HepG2 (cell line): ENCODE results near the gene ACVRL1. TPM values are rescaled to one million over a fixed set of nuclear protein-coding genes. Genes with fewer than 3 reads are reported as not detected.

Experiments used
- ATAC-seq: fragments of 200-7000 bp; cut with Tn5 transposase; 3 replicates; pipeline ENCODE4 v1.9.1; 2020; ENCODE audit warnings: mild to moderate bottlenecking, moderate library complexity
- BruUV-seq: library from RNA; stranded (reverse); fragments of 400-500 nt; replicated peaks from 2 replicates; lab custom pipeline; 2021; lab: Mats Ljungman, UMichigan
- CTCF ChIA-PET: fragments of 300-600 bp; formaldehyde crosslinking; extraction: SDS; loops from one replicate; lab custom pipeline; 2021; ENCODE audit warnings: low total read pairs, inconsistent platforms, low intra/inter-chr PET ratio; lab: Yijun Ruan, JAX
- POLR2A ChIA-PET: fragments of 350-600 bp; sonication (Branson Sonifier 250); formaldehyde crosslinking; loops from one replicate; lab custom pipeline; 2020; ENCODE audit warnings: antibody characterized with exemption, inconsistent platforms; lab: Yijun Ruan, JAX
- DNase-seq: peaks from one replicate; pipeline ENCODE4 v3.0.0-alpha.2; 2015; ENCODE audit warnings: low spot score
- FAIRE-seq: peaks from 3 replicates; lab custom pipeline; 2011; peaks lifted over from hg19 to GRCh38; lab: Jason Lieb, UNC
- H2AFZ ChIP-seq: one replicate; pipeline ENCODE4 v1.6.1; 2011; ENCODE audit warnings: low read length, inconsistent platforms
- H3K27ac ChIP-seq: fragments of 300-600 bp; 3 replicates; pipeline ENCODE4 v1.8.0; 2011; ENCODE audit warnings: mixed run types, mild to moderate bottlenecking, mixed read lengths, low read length, inconsistent platforms; ENCODE audit not compliant: insufficient read depth; ENCODE audit errors: extremely low read length
- H3K27me3 ChIP-seq, 2 experiments: fragments of 200-600 bp in 1 of 2; 2 replicates in 1 of 2; 3 replicates in 1 of 2; pipeline versions ENCODE4 v1.6.0 to v1.8.0; 2011; ENCODE audit warnings: low read length in 2 of 2, mild to moderate bottlenecking in 2 of 2, moderate library complexity in 2 of 2, inconsistent platforms in 1 of 2; ENCODE audit not compliant: insufficient read depth in 2 of 2, control insufficient read depth in 1 of 2
- H3K36me3 ChIP-seq, 2 experiments: fragments of 200-600 bp in 1 of 2; replicated peaks in 1 of 2; 2 replicates in 1 of 2; 3 replicates in 1 of 2; pipeline versions ENCODE4 v1.5.1 to v1.8.0; 2011; ENCODE audit warnings: low read length in 2 of 2, inconsistent platforms in 1 of 2; ENCODE audit not compliant: insufficient read depth in 2 of 2, control insufficient read depth in 1 of 2
- H3K4me1 ChIP-seq: 2 replicates; pipeline ENCODE4 v1.5.1; 2012; ENCODE audit warnings: low read length, inconsistent platforms; ENCODE audit not compliant: insufficient read depth
- H3K4me2 ChIP-seq: 2 replicates; pipeline ENCODE4 v1.6.0; 2011; ENCODE audit warnings: low read depth, low read length, inconsistent platforms
- H3K4me3 ChIP-seq, 3 experiments: fragments of 200-600 bp in 1 of 3; sonication (generic), shearing (Covaris generic) in 1 of 3; replicated peaks in 1 of 3; 2 replicates each; pipeline ENCODE4 v1.5.1; 2011 to 2016; ENCODE audit warnings: low read length in 3 of 3, inconsistent platforms in 2 of 3, low read depth in 2 of 3, mild to moderate bottlenecking in 2 of 3, control low read depth in 1 of 3, mixed read lengths in 1 of 3; ENCODE audit not compliant: insufficient read depth in 1 of 3
- H3K79me2 ChIP-seq: one replicate; pipeline ENCODE4 v1.6.1; 2011; ENCODE audit warnings: low read length, inconsistent platforms; ENCODE audit not compliant: insufficient read depth
- H3K9ac ChIP-seq: 2 replicates; pipeline ENCODE4 v1.6.0; 2011; ENCODE audit warnings: mild to moderate bottlenecking, low read depth, low read length, inconsistent platforms; ENCODE audit not compliant: insufficient read depth
- H3K9me3 ChIP-seq: 2 replicates; pipeline ENCODE4 v1.5.1; 2012; ENCODE audit warnings: mild to moderate bottlenecking, low read length
- H4K20me1 ChIP-seq: 2 replicates; pipeline ENCODE4 v1.6.0; 2011; ENCODE audit warnings: inconsistent platforms, mild to moderate bottlenecking, low read length, moderate library complexity; ENCODE audit not compliant: insufficient read depth
- PHB2 ChIP-seq: fragments of 450-650 bp; IDR thresholded peaks from 2 replicates; pipeline ENCODE4 v1.6.1; 2018; ENCODE audit not compliant: partially characterized antibody
- REXO4 ChIP-seq: sonication (generic); formaldehyde crosslinking; IDR thresholded peaks from 2 replicates; pipeline ENCODE4 v1.8.0; 2022; ENCODE audit warnings: missing genetic modification reagents, mild to moderate bottlenecking, borderline replicate concordance
- TFDP2 ChIP-seq: sonication (generic); formaldehyde crosslinking; IDR thresholded peaks from 2 replicates; pipeline ENCODE4 v1.4.0; 2020; ENCODE audit warnings: missing genetic modification reagents
- ZBTB3 ChIP-seq: sonication (generic); formaldehyde crosslinking; IDR thresholded peaks from 2 replicates; pipeline ENCODE4 v1.4.0; 2020; ENCODE audit warnings: low read depth, mild to moderate bottlenecking, moderate library complexity, missing genetic modification reagents, borderline replicate concordance
- WGBS: methylation state at CpG from one replicate; pipeline ENCODE4 v1.1.6; 2017; ENCODE audit warnings: low lambda C conversion rate; 5-methylcytosine and 5-hydroxymethylcytosine counted together
- in situ Hi-C: cut with HindIII; loops from 2 replicates; pipeline ENCODE4 v1.10.0; 2017; ENCODE audit warnings: low pct_unique_long_range_greater_than_20kb; ENCODE audit not compliant: extremely low pct_ligation_motif_present
- intact Hi-C: fragments of 100-400 bp; cut with micrococcal nuclease; formaldehyde crosslinking; loops from one replicate; pipeline ENCODE4 v1.10.0; 2022; ENCODE audit not compliant: unreplicated experiment
- polyA plus RNA-seq, 8 experiments: library from polyadenylated mRNA; depleted of rRNA in 3 of 8; stranded (reverse) in 7 of 8; unstranded in 1 of 8; fragments of >200 nt; fragmentation: Illumina TruSeq in 4 of 8; extraction: Trizol in 4 of 8; gene quantifications; 2 replicates each; pipeline versions ENCODE4 v1.2.1 to v1.2.3, GENCODE V29; 2011 to 2016; ENCODE audit warnings: low read depth in 4 of 8, missing spikeins in 1 of 8, mixed read lengths in 1 of 8; ENCODE audit not compliant: insufficient read depth in 1 of 8
- total RNA-seq, 5 experiments: library from RNA; depleted of rRNA; stranded (reverse); fragments of >200 nt; fragmentation: Illumina TruSeq; extraction: Trizol; gene quantifications; 2 replicates each; pipeline ENCODE4 v1.2.3, GENCODE V29; 2016; ENCODE audit warnings: low read depth in 1 of 5

Gene ACVRL1
- total and polyA plus RNA-seq, 2 of the 13 experiments (the other 11 are each of a cell fraction or from before 2014, with no cell fraction given), result not detected

GRCh38 chr12:51896236-51896635 lies 11.1 kb upstream of the ACVRL1 start:
- Histone ChIP-seq H4K20me1 (no peaks in the 10 kb centered on the region), H3K4me2 (no peak overlapping the region), H3K4me3 (no peak overlapping the region), H3K36me3 (no peaks in the 10 kb centered on the region), H3K9me3 (no peaks in the 10 kb centered on the region), H3K4me1 (peaks cover 5% of the 10 kb centered on the region; the same call in 1 of the 2 replicates), H3K27me3 (peaks cover 0 to 25% of the 10 kb centered on the region in 2 experiments; a peak in 4 of 5 replicates), H3K9ac (no peak overlapping the region), H3K79me2 (no peaks in the 10 kb centered on the region), H2AFZ (no peak overlapping the region), H3K27ac (no peak overlapping the region)
- TF ChIP-seq REXO4 (CRISPR knock-in tag), result no peak
- TF ChIP-seq ZBTB3 (CRISPR knock-in tag), result no peak
- WGBS, result 3% methylated on average over 3 of the region's 3 CpGs
- FAIRE-seq (no peak), ATAC-seq (no peak), DNase-seq (no peak)
- CTCF ChIA-PET, result interaction anchor here (2.2 kb wide), 1 partner anchor 84 kb away, joined by 16 read pairs; no protein-coding TSS in a partner anchor
- POLR2A ChIA-PET, result no interaction called here
- in situ Hi-C loops, result loop anchor here (10.0 kb wide), 1 partner anchor 89 kb away; no protein-coding TSS in a partner anchor
- no TSS peak for BruUV-seq
- intact Hi-C loops, result no loop called here

- H3K4me3 ChIP-seq, result no peak overlapping the region
- H4K20me1 ChIP-seq, result no peaks in the 10 kb centered on the region
- ATAC-seq (no peak), DNase-seq (no peak), FAIRE-seq (no peak)
- no peak overlapping the region for H3K4me2 ChIP-seq
- ChIA-PET POLR2A (no interaction called here), CTCF (no interaction called here)
- intact Hi-C loops, result no loop called here
- no peak overlapping the region for H3K27ac ChIP-seq
- H3K9me3 ChIP-seq, result no peaks in the 10 kb centered on the region
- TF ChIP-seq PHB2 (no peak), TFDP2 (no peak)
- H3K9ac ChIP-seq, result no peak overlapping the region
- peaks cover 0 to 30% of the 10 kb centered on the region in 2 experiments; a peak in 4 of 5 replicates for H3K27me3 ChIP-seq
- WGBS, result 13% methylated on average over 5 of the region's 8 CpGs
- no peaks in the 10 kb centered on the region for H3K36me3 ChIP-seq
- no peak overlapping the region for H2AFZ ChIP-seq
- in situ Hi-C loops, result loop anchor here (10.0 kb wide), 1 partner anchor 88 kb away; no protein-coding TSS in a partner anchor
- peaks cover 5% of the 10 kb centered on the region; the same call in 1 of the 2 replicates for H3K4me1 ChIP-seq
- no TSS peak for BruUV-seq
- no peaks in the 10 kb centered on the region for H3K79me2 ChIP-seq
These were observed 10.1 kb upstream of the ACVRL1 start for GRCh38 chr12:51897181-51897580.
